Mesendoderm (in vitro differentiated cells): ENCODE data around the gene PRRC1.
"Not testable (repeated sequence)": the region's sequence is repeated elsewhere in the genome, so short reads cannot be mapped to it uniquely, and the experiment has no call there.

Experiments
- DNase-seq: peaks from one replicate; pipeline ENCODE4 v3.0.0; 2013
- H2AK5ac ChIP-seq: 2 replicates; pipeline ENCODE4 v1.6.1; 2013; ENCODE audit warnings: low read length, inconsistent platforms
- H2BK120ac ChIP-seq: 2 replicates; pipeline ENCODE4 v1.6.1; 2013; ENCODE audit warnings: low read depth, mild to moderate bottlenecking, low read length, moderate library complexity, mixed read lengths
- H2BK15ac ChIP-seq: replicated peaks from 2 replicates; pipeline ENCODE4 v1.6.1; 2013; ENCODE audit warnings: low read depth, mild to moderate bottlenecking, moderate library complexity
- H2BK5ac ChIP-seq: 2 replicates; pipeline ENCODE4 v1.6.1; 2013; ENCODE audit warnings: low read length, inconsistent platforms
- H3K18ac ChIP-seq: 2 replicates; pipeline ENCODE4 v1.6.1; 2013; ENCODE audit warnings: mild to moderate bottlenecking, low read length, mixed read lengths
- H3K23ac ChIP-seq: one replicate; pipeline ENCODE4 v1.6.1; 2013; ENCODE audit warnings: low read length
- H3K27ac ChIP-seq: 2 replicates; pipeline ENCODE4 v1.5.1; 2013; ENCODE audit warnings: low read depth, mild to moderate bottlenecking, inconsistent platforms, low read length, moderate library complexity
- H3K27me3 ChIP-seq: 2 replicates; pipeline ENCODE4 v1.6.1; 2013; ENCODE audit warnings: low read length, control low read depth, mild to moderate bottlenecking, inconsistent platforms; ENCODE audit not compliant: insufficient read depth, poor library complexity
- H3K36me3 ChIP-seq: 2 replicates; pipeline ENCODE4 v1.6.1; 2013; ENCODE audit warnings: low read length, inconsistent platforms; ENCODE audit not compliant: control insufficient read depth, insufficient read depth
- H3K4ac ChIP-seq: one replicate; pipeline ENCODE4 v1.6.1; 2013; ENCODE audit warnings: low read depth, mild to moderate bottlenecking, low read length, moderate library complexity
- H3K4me1 ChIP-seq: 2 replicates; pipeline ENCODE4 v1.6.1; 2013; ENCODE audit warnings: low read depth, low read length, inconsistent platforms; ENCODE audit not compliant: control insufficient read depth
- H3K4me2 ChIP-seq: 2 replicates; pipeline ENCODE4 v1.6.1; 2013; ENCODE audit warnings: low read length
- H3K4me3 ChIP-seq: 2 replicates; pipeline ENCODE4 v1.5.1; 2013; ENCODE audit warnings: mild to moderate bottlenecking, low read length
- H3K56ac ChIP-seq: one replicate; pipeline ENCODE4 v1.6.1; 2013; ENCODE audit warnings: low read length
- H3K79me1 ChIP-seq: 2 replicates; pipeline ENCODE4 v1.6.1; 2013; ENCODE audit warnings: low read length, inconsistent platforms
- H3K79me2 ChIP-seq: 2 replicates; pipeline ENCODE4 v1.6.1; 2013; ENCODE audit warnings: mild to moderate bottlenecking, low read length; ENCODE audit not compliant: control insufficient read depth, insufficient read depth
- H3K9ac ChIP-seq: 2 replicates; pipeline ENCODE4 v1.6.1; 2013; ENCODE audit warnings: low read length, inconsistent platforms
- H4K5ac ChIP-seq: one replicate; pipeline ENCODE4 v1.6.1; 2013; ENCODE audit warnings: low read length
- H4K8ac ChIP-seq: one replicate; pipeline ENCODE4 v1.6.1; 2013; ENCODE audit warnings: low read depth, mild to moderate bottlenecking, control low read depth, low read length, moderate library complexity
- WGBS: extraction: QIAGEN DNeasy Blood & Tissue Kit; methylation state at CpG from one replicate; pipeline ENCODE4 v1.1.7; 2013; ENCODE audit warnings: low lambda C conversion rate, missing lambda C conversion rate; ENCODE audit not compliant: insufficient coverage; ENCODE audit errors: extremely low coverage; 5-methylcytosine and 5-hydroxymethylcytosine counted together

PRRC1 gene

GRCh38 chr5:127521138-127521770, 3.8 kb downstream of the PRRC1 start:
- Histone ChIP-seq H3K4me1 (peaks cover 5% of the 10 kb centered on the region), H2BK5ac (no peak overlapping the region), H3K23ac (no peak overlapping the region), H3K4me2 (no peak overlapping the region), H3K4me3 (no peak overlapping the region), H2BK120ac (no peak overlapping the region), H3K27me3 (no peaks in the 10 kb centered on the region), H3K9ac (no peak overlapping the region), H3K56ac (no peak overlapping the region), H3K79me2 (peaks cover 44% of the 10 kb centered on the region), H2AK5ac (no peak overlapping the region), H3K18ac (no peak overlapping the region), H3K79me1 (peaks cover 17% of the 10 kb centered on the region), H3K4ac (no peak overlapping the region), H4K5ac (no peak overlapping the region), H3K27ac (no peak overlapping the region), H4K8ac (no peak overlapping the region), H2BK15ac (no peak overlapping the region), H3K36me3 (peaks cover 4% of the 10 kb centered on the region)
- DNase-seq, result no peak
- WGBS, result no CpG with 5 or more reads among the region's 6 CpGs

GRCh38 chr5:127525181-127525580, 7.7 kb downstream of the PRRC1 start:
- Histone ChIP-seq H3K4me3 (no peak overlapping the region), H3K23ac (no peak overlapping the region), H3K79me1 (peaks cover 10% of the 10 kb centered on the region), H4K8ac (no peak overlapping the region), H2BK120ac (no peak overlapping the region), H2BK5ac (no peak overlapping the region), H3K4me2 (no peak overlapping the region), H3K18ac (no peak overlapping the region), H3K4me1 (no peaks in the 10 kb centered on the region), H3K79me2 (peaks cover 23% of the 10 kb centered on the region), H3K56ac (no peak overlapping the region), H3K4ac (no peak overlapping the region), H3K27ac (no peak overlapping the region), H2AK5ac (no peak overlapping the region), H3K9ac (no peak overlapping the region), H3K27me3 (no peaks in the 10 kb centered on the region), H2BK15ac (no peak overlapping the region), H3K36me3 (peaks cover 4% of the 10 kb centered on the region), H4K5ac (no peak overlapping the region)
- no peak for DNase-seq
- WGBS, result no CpG with 5 or more reads among the region's 1 CpG

DNA sequence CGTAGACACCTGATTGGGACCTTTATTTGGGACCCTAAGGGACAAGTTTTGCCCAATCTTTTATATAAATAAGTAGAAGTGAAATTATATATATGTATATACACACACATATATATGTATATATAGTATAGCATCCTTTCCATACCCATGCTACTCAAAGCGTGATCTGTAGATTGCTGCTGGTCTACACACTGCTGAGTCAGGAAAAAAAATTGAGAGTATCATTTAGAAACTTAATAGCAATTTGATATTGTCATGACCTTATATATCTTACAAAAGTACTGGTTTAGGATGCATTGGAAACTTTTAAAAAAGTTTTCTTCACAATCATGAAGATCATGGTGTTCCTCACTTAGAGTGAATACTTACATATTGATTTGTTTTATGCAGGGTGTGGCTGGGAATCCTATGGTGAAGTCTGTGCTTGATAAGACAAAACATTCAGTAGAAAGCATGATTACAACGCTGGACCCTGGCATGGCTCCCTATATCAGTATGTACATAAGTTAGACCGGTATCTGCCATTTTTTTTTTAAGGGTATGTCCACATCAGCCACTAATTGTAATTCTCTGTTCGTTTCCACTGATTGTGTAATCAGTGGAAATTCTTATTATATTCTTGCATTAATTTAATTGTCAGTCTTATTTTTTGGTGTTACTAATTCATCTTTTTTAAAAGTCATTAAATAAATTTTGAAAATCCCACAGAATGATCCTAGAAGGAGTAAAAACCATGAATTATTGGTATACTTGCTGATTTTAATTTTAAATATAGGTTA, 12.7 kb downstream of the PRRC1 start:
- Histone ChIP-seq H3K4me2 (no peak overlapping the region), H3K79me1 (no peaks in the 10 kb centered on the region), H2BK5ac (no peak overlapping the region), H3K18ac (no peak overlapping the region), H3K4me1 (no peaks in the 10 kb centered on the region), H3K27ac (no peak overlapping the region), H3K4ac (no peak overlapping the region), H2AK5ac (no peak overlapping the region), H3K4me3 (no peak overlapping the region), H4K8ac (no peak overlapping the region), H3K36me3 (peaks cover 6% of the 10 kb centered on the region), H3K56ac (no peak overlapping the region), H4K5ac (no peak overlapping the region), H3K9ac (no peak overlapping the region), H2BK120ac (no peak overlapping the region), H3K79me2 (no peaks in the 10 kb centered on the region), H3K23ac (no peak overlapping the region), H3K27me3 (no peaks in the 10 kb centered on the region), H2BK15ac (no peak overlapping the region)
- WGBS, result no CpG with 5 or more reads among the region's 5 CpGs
- no peak for DNase-seq

DNA sequence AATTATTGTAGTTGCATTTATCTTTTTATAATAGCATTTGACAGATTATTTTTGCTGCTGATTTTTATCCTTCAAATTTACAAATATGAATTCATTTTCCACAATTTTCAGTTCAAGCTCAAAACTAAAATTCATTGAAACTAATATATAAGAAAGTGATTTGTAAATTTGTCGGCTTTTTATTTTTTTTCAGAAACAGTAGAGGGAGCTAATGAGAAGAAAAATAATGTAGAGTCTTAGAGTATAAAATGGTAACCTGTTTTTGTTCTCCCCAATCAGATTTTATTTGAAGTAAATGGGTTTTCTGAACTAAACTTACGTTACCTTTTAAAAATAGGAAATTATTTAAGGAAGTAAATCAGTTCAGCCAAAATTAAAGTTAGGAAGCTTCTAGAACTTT, 19.2 kb downstream of the PRRC1 start:
- WGBS, result no CpG with 5 or more reads among the region's 2 CpGs
- no peak overlapping the region for H3K23ac ChIP-seq
- no peak overlapping the region for H3K4me3 ChIP-seq
- H3K27ac ChIP-seq, result no peak overlapping the region
- H2BK15ac ChIP-seq, result no peak overlapping the region
- H3K79me2 ChIP-seq, result no peaks in the 10 kb centered on the region
- no peak overlapping the region for H2AK5ac ChIP-seq
- no peaks in the 10 kb centered on the region for H3K27me3 ChIP-seq
- H3K79me1 ChIP-seq, result no peaks in the 10 kb centered on the region
- H4K5ac ChIP-seq, result no peak overlapping the region
- H2BK5ac ChIP-seq, result no peak overlapping the region
- peak; percentile 14 for DNase-seq
- no peak overlapping the region for H3K9ac ChIP-seq
- H3K4ac ChIP-seq, result no peak overlapping the region
- H3K56ac ChIP-seq, result no peak overlapping the region
- no peak overlapping the region for H4K8ac ChIP-seq
- no peak overlapping the region for H2BK120ac ChIP-seq
- H3K18ac ChIP-seq, result no peak overlapping the region
- peaks cover 8% of the 10 kb centered on the region for H3K36me3 ChIP-seq
- H3K4me2 ChIP-seq, result no peak overlapping the region
- H3K4me1 ChIP-seq, result no peaks in the 10 kb centered on the region

DNA sequence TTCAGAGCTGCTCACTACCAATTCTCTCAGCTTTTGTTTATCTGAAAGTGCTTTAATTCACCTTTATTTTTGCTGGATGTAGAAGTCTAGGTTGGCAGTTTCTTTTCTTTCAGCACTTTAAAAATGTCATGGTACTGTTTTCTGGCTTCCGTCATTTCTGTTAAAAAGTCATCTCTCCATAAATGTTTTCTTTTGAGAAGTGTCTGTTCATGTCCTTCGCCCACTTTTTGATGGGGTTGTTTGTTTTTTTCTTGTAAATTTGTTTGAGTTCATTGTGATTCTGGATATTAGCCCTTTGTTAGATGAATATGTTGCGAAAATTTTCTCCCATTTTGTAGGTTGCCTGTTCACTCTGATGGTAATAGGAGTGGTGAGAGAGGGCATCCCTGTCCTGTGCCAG, 23.1 kb downstream of the PRRC1 start:
- not testable (repeated sequence) for H2AK5ac ChIP-seq, H3K4me1 ChIP-seq, H2BK5ac ChIP-seq, H3K27me3 ChIP-seq, H3K23ac ChIP-seq, H3K4ac ChIP-seq, H3K27ac ChIP-seq, H3K79me2 ChIP-seq, H4K5ac ChIP-seq, H3K56ac ChIP-seq, DNase-seq, H3K18ac ChIP-seq, H3K79me1 ChIP-seq, H4K8ac ChIP-seq, H3K4me3 ChIP-seq, H3K4me2 ChIP-seq, H3K36me3 ChIP-seq, H2BK15ac ChIP-seq, H2BK120ac ChIP-seq, H3K9ac ChIP-seq
- no CpG with 5 or more reads among the region's 3 CpGs for WGBS
